Raji (cell line): ENCODE measurements around the gene MBLAC2.

Experiments
- POLR2A ChIP-seq: IDR thresholded peaks from 2 replicates; pipeline ENCODE4 v1.6.1; 2011; ENCODE audit warnings: low read depth, low read length, control low read depth; ENCODE audit not compliant: insufficient read depth

Gene MBLAC2

DNA sequence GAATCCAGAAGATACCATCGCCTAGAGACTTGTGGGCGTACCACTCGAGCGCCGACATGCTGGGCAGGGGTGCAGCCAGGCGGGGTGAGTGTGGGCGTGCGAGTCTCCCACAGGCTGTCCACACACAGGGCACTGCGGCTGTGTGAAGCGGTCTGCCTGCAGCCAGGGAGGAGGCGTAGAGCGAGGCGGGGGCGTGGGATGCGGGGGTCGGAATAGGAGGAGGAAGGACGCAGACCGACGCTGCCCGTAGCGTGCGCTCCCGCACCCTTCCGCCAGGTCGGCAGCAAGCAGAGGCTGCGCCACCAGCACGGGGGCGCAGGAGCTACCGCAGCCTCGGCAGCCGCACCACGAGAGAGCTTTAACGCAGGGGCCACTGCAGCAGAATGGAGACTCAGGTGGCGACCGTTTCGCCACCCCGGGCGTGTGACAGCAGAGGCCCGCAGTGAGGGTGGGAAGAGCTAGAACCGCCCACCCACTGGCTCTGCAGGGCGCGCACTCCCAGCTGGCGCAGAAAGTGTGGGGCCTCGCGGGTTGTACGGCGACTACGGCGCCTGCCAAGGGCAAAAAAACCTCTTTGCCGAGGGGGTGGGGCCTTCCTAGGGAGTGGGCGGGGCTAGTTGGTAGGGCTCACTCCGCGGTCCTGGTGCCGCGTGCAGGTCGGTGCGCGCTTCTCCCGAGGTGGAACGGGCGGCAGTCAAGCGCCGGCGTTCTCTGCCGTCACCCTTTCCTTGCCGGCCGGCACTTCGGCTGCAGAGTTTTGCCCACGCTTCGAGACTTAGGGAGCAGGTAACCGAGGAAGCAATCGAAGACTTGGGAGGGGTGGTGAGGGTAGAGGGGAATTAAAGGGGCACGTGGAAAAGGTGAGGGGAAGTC is at the start of gene MBLAC2, which contains the start of gene POLR3G:
MBLAC2 (minus strand) TSS at position 537 of the 873 bp plus-strand sequence; CDS start at position 58, 479 bp downstream.
POLR3G (plus strand) TSS at position 630 of the 873 bp plus-strand sequence. CDS start 10,704 bp downstream, outside the sequence.
- peak; percentile 96 for TF ChIP-seq POLR2A

DNA sequence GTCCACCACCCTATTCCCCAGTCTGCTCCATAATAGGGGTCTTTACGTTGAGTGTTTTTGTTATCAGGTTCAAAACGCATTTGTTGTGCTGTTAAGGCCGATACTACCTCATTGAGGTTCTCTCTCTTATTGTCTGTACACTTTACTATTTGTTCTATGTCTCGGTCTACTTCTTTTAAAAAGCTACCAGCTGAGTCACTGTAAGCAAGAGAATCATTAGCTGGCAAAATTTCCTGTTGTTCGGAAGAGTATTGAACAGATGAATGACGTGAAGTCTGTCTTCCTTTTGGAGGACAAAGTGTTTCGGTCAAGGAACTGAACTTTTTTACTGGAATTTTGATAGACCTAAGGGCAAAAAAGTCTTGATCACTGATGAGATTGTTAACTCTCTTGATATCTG is 44.5 kb upstream of the MBLAC2 start:
- TF ChIP-seq POLR2A = no peak

DNA sequence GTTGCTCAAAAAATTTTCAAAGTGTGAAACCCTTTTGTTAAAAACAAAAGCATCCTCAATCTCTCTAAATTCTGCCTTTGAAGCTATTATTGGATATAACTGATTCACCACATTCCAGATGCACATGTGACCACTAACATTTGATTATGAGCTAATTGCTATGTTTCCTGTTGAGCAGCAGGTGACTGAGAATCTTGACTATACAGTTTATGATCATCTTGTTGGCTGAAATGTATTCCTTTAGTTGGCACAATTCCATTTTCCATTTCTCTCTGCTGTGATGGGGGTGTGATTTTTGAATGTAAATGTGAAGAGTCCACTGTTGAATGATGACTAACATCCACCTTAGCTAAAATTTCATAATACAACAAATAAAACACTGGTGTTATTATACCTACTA is 44.1 kb upstream of the MBLAC2 start:
- no peak for TF ChIP-seq POLR2A

DNA sequence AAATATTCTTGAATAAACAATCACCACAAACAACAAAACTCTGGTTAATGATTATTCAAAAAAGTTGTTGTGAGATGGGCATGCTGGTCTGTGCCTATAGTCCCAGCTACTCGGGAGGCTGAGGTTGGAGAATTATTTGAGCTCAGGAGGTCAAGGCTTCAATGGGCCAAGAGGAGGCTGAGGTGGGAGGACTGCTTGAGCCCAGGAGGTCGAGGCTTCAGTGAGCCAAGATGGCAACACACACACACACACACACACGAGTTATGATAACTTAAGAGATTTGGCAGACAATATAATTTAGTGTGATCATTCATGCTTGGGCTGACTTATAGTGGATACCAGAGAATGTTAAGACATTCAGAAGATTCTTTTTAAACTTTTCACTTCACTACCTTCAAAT is 39.9 kb upstream of the MBLAC2 start:
- no peak for TF ChIP-seq POLR2A

DNA sequence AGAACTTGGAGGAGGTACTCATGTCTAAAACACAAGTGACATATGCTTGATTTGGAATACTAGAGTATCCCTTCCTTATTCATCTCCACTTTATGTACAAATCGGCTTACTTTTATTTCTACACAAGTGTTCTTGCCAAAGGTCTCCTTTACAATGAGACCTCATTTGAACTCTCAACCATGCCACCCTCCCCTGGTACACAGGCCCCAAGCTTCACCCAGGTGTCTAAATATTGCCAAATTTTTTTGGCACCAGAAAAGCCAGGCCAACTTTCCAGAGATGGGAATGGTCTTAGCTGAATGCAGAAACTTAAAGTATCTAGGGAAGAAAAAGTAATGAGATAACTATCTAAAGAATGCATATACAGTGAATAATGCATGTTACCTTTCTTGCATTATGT is 35.9 kb upstream of the MBLAC2 start:
- TF ChIP-seq POLR2A = no peak

DNA sequence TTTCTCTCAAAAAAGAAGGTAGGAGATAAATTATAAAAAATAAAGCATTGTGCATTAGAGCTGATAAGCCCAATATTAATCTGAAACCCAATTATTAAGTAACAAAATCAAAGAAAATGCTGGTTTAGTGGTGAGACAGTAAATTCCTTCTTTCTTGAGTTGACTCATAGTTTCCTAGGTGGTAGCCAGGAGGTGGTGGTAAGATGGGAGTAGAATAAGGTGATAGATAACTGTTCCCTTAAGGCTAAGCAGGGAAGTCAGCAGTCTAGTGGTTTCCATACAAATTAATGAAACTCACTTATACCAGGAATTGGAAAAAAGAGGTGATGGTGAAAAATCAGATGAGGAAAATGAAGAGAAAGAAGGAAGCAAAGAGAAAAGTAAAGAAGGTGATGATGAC is 31.6 kb upstream of the MBLAC2 start:
- TF ChIP-seq POLR2A = no peak

DNA sequence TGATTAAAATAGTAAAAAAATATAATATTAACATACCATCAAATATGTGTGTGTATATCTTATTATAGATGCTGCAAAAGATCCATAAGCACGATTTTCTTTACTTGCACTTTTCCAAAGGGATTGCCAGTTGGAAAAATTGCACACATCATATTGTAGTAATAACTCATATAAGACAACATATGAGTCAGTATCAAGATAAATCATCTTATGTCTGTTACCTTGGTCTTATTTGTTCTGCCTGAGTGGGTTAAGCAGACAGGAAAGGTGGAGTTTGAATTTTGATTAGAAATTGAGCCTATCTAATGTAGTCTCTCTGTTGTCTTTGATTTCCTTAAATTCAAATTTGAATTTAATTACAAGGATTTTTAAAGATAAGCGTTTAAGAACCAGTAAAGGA is 30.2 kb upstream of the MBLAC2 start:
- TF ChIP-seq POLR2A = no peak

DNA sequence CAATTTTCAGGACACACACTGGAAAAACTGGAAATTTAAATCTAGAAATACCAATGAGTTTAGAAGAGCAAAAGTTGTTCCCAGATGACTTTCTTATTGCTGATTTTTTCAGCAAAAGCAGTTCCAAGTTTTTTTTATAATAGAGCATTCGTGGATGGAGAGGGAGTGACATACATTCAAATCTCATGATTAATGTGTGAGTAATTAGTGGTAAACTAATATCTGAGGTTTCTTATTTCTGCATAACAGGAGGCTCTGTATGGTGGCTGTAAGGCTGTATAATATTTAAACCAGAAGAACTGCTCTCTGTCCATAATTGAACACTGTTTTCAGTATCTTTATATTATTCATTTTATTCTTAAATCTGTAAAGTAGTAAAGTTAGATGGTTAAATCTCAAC is 29.0 kb upstream of the MBLAC2 start:
- no peak for TF ChIP-seq POLR2A

DNA sequence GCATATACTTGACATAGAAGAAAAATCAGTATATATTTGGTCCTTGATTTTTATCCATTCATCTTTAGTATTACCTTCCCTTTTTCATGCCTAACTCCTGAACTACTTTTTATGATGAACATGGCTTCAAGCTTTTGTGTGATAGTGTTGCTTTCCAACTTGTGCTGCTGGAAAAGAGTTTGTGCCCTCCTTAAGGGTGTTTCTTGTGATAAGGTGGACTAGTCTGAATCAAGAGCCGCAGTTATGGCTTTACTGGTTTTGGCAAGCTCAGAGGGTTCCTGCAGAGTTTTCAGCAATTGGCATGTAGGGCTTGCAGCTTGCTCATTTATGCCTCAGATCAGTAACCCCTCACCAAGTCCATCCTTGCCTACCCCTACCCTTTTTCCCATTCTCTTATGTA is 20.6 kb upstream of the MBLAC2 start:
- no peak for TF ChIP-seq POLR2A

DNA sequence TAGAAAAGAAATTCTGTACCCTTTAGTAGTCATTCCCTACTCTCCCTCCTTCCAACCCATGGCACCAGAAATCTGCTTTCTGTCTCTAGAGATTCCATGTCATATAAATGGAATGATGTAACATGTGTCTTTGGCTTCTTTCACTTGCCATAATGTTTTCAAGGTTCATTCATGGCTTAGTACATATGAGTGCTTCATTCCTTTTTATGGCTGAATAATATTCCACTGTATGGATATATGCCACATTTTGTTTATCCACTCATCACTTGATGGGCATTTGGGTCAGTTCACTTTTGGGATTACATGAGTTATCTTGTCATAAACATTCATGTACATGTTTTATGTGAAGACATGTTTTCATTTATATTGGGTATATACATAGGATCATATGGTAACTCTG is 19.5 kb upstream of the MBLAC2 start:
- TF ChIP-seq POLR2A = no peak

DNA sequence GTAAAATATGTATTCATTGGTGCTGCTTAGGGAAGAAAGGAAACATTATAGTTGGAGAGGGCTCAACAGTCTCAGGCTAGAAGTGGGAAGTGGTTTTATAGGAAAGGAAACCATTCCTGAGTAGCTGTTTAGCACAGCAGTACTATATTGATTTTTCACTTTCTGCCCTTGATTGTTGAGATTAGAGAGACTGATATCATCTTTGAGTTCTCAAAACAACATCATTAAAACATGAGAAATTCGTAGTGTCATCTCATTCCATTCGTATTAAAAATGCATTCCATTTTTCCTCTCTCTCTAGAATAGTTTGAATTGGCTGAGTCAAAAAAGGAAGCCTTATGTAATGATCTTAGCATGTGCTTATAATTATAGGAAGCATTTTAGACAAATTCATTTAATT is 14.2 kb upstream of the MBLAC2 start:
- no peak for TF ChIP-seq POLR2A

DNA sequence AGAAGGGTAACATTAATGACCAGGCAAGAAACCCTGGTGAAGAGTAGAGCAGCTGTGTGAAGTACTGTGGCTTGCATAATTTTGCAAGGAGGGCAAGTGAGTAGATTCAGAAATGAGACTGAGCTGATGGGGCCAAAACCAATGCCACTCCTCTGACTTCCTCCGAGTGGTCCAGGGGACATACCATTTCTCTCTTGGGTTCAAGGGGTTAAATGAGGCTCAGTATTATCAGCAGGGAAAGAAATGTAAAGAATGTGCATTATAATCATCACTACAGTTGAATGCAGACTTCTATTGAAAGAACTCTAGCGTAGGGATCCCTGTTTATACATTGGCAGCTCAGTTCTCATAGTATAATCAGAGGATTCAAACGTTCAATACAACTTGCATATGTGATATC is 10.0 kb upstream of the MBLAC2 start:
- no peak for TF ChIP-seq POLR2A

DNA sequence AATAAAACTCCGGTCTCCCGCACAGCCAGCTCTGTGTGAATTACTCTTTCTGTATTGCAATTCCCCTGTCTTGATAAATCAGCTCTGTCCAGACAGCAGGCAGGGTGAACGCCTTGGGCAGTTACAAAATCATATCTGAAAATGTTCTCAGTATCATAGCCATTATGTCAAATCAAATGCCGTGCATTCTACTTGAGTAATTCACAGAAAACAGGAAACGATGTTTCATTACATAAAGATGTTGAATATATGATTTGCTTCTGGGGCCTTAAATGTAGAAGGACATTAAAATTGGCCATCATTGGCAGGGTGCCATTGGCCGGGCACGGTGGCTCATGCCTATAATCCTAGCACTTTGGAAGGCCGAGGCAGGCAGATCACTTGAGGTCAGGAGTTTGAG is 8.6 kb upstream of the MBLAC2 start:
- TF ChIP-seq POLR2A = no peak

DNA sequence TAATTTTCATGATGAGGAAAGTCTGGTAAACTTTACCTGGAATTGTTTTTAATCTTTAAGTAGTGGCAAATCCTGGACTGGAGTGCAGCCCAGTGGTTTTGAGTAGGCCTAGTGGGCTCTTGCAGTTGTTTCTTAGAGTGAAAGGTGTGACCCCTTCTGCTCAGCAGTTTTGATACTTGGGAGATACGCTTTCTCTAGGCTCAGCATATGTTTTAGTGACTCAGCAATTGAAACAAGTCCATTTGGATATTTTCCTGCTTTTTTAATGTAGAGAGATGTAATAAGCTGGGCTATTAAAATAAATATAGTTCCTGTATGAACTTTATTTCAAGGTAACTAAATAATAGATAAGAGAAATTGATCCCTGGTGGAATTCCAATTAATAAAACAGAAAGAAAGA is 6.1 kb upstream of the MBLAC2 start:
- TF ChIP-seq POLR2A = no peak

DNA sequence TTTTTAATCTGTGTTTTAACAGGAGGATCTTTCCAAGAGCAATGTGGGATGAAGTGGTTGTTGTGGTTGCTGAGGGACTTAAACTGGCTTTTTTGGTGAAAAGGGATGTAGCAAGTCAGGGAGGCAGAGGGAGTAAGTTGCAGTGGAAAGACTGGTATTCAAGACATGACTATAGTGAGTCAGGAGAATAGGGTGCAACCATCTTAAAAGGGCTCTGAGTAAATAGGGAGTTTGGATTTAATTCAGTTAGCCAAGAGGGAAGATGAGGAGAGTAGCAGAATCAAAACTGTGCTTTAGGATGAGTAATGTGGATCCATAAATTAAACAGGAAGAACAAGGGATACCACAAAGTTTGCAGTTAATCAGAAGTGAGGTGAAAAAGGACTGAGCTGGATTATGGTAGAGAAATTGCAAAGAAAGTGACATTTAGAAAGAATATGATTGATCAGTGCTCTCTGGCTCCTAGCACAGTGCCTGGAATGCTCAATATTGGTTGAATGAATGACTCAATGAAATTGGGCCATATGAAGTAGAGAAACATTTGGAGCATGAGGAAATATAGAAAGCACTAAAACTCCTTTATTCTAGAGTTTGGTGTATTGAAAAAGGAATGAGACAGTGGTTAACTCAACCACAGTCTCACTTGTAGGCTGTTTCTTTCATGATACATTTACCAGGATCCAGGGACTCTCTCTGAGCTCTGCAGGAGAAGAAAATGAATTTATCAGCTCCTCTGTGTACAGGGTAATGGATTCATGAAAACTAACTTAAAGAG is 5.2 kb upstream of the MBLAC2 start:
- no peak for TF ChIP-seq POLR2A

DNA sequence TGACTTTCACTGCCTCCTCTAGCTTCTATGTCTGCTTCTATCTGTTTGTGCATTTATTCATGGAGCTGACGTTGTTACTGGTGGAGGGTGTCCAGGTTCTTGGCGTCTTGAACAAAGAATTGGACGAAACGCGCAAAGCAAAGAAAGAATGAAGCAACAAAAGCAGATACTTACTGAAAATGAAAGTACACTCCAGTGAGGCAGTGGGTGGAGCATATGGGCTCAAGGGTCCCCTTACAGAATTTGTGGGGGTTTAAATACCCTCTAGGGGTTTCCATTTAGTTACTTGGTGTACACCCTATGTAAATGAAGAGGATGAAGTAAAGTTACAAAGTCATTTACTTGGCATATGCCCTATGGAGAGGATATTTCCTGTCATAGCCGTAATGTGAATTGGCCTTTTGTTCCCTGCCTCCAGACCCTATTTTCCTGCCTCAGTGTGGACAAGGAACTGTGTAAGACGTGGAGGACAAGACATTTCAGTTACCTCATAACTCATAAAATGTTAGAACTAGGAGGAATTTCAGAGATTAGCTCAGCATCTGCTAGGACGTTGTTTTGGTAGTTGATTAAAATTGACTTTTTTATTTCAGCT is 3.1 kb upstream of the MBLAC2 start:
- no peak for TF ChIP-seq POLR2A
